PC-9 (cell line): ENCODE data around the gene LRP2. TPM values are rescaled to one million over a fixed set of nuclear protein-coding genes. Genes with fewer than 3 reads are reported as not detected.

Source experiments
- BruUV-seq: library from RNA; stranded (reverse); fragments of 400-500 nt; replicated peaks from 2 replicates; lab custom pipeline; 2021; lab: Mats Ljungman, UMichigan
- CTCF ChIA-PET: fragments of 300-600 bp; sonication (Branson Sonifier 250); formaldehyde crosslinking; loops from one replicate; lab custom pipeline; 2022; ENCODE audit warnings: antibody characterized with exemption; lab: Charles Lee
- POLR2A ChIA-PET: fragments of 300-600 bp; sonication (Branson Sonifier 250); formaldehyde crosslinking; loops from one replicate; lab custom pipeline; 2022; ENCODE audit warnings: antibody characterized with exemption; ENCODE audit not compliant: unreplicated experiment; lab: Charles Lee
- DNase-seq, 2 experiments: peaks; one replicate each; pipeline versions ENCODE4 v3.0.0 to v3.0.0-alpha.2; 2015 to 2022; ENCODE audit warnings: mixed read lengths in 1 of 2
- H2AFZ ChIP-seq: fragments of 200-600 bp; sonication (generic); 2 replicates; pipeline ENCODE4 v1.8.1; 2017; ENCODE audit warnings: antibody characterized with exemption
- H3F3A ChIP-seq: fragments of 200-600 bp; sonication (generic); 2 replicates; pipeline ENCODE4 v1.8.1; 2017; ENCODE audit warnings: antibody characterized with exemption, mild to moderate bottlenecking, low read depth; ENCODE audit not compliant: insufficient read depth
- H3K27ac ChIP-seq: fragments of 200-600 bp; sonication (generic); 2 replicates; pipeline ENCODE4 v1.6.1; 2016; ENCODE audit warnings: mixed run types
- H3K27me3 ChIP-seq: fragments of 200-600 bp; sonication (generic); 2 replicates; pipeline ENCODE4 v1.6.1; 2016; ENCODE audit warnings: low read depth, mixed run types; ENCODE audit not compliant: insufficient read depth
- H3K36me3 ChIP-seq: fragments of 200-600 bp; sonication (generic); 2 replicates; pipeline ENCODE4 v1.6.1; 2016; ENCODE audit warnings: low read depth, mixed run types
- H3K4me1 ChIP-seq: fragments of 200-600 bp; sonication (generic); replicated peaks from 2 replicates; pipeline ENCODE4 v1.6.1; 2016; ENCODE audit warnings: mixed run types; ENCODE audit not compliant: insufficient read depth
- H3K4me2 ChIP-seq: fragments of 200-600 bp; sonication (generic); 2 replicates; pipeline ENCODE4 v1.6.1; 2017; ENCODE audit warnings: mixed run types
- H3K4me3 ChIP-seq: fragments of 200-600 bp; sonication (generic); 2 replicates; pipeline ENCODE4 v1.6.1; 2016; ENCODE audit warnings: mixed run types
- H3K79me2 ChIP-seq: fragments of 200-600 bp; sonication (generic); 2 replicates; pipeline ENCODE4 v1.6.1; 2017; ENCODE audit warnings: low read depth, mixed run types
- H3K9me2 ChIP-seq: fragments of 200-600 bp; sonication (generic); 2 replicates; pipeline ENCODE4 v1.8.1; 2017; ENCODE audit warnings: mild to moderate bottlenecking; ENCODE audit not compliant: insufficient read depth
- H3K9me3 ChIP-seq: fragments of 200-600 bp; sonication (generic); 2 replicates; pipeline ENCODE4 v1.8.1; 2016; ENCODE audit warnings: low read depth; ENCODE audit not compliant: insufficient read depth
- H4K20me1 ChIP-seq: fragments of 200-600 bp; sonication (generic); 2 replicates; pipeline ENCODE4 v1.8.1; 2017; ENCODE audit not compliant: insufficient read depth
- EZH2 ChIP-seq: fragments of 200-600 bp; sonication (generic); IDR thresholded peaks from 2 replicates; pipeline ENCODE4 v1.8.0; 2017; ENCODE audit warnings: antibody characterized with exemption, low read depth
- intact Hi-C: fragments of 100-400 bp; cut with micrococcal nuclease; formaldehyde crosslinking; loops from one replicate; pipeline ENCODE4 v1.10.0; 2022; ENCODE audit not compliant: unreplicated experiment
- total RNA-seq: library from RNA; stranded (reverse); gene quantifications from 2 replicates; pipeline ENCODE4 v1.2.3, GENCODE V29; 2021
- TF ChIP-seq, protein P1 (sequence below): fragments of 200-600 bp; sonication (generic); conservative IDR thresholded peaks from 2 replicates; pipeline ENCODE4 v1.6.1; 2017; ENCODE audit warnings: mixed run types, antibody characterized with exemption, mild to moderate bottlenecking, moderate library complexity

The LRP2 gene
- total RNA-seq, 1 experiment from 2014 or later, result not detected

DNA sequence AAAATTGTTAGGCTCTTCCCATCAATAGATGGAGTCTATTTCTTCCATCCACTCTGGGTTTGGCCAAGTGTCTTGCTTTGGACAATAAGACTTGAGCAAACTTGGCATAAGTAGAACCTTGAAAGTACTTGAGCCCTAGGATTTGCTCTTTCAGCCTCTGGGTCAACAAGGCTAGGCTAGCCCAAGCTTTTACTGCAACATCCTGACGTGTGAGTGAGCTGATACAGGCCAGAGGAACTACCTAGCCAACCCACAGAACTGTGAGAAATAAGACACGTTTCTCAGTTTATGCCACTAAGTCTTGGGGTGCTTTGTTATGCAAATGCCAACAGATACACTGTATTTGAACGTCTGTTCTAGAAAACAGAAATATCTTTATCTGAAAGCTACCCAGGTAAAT, 71.9 kb downstream of the LRP2 start:
- Histone ChIP-seq H3K4me3 (no peak overlapping the region), H3K4me1 (no peaks in the 10 kb centered on the region), H3K27me3 (no peaks in the 10 kb centered on the region), H3F3A (no peaks in the 10 kb centered on the region), H3K9me3 (no peaks in the 10 kb centered on the region), H4K20me1 (no peaks in the 10 kb centered on the region), H3K27ac (no peak overlapping the region), H3K4me2 (no peak overlapping the region), H2AFZ (no peak overlapping the region), H3K36me3 (no peaks in the 10 kb centered on the region), H3K9me2 (no peaks in the 10 kb centered on the region), H3K79me2 (no peaks in the 10 kb centered on the region)
- no peak for DNase-seq
- BruUV-seq, result no TSS peak
- TF ChIP-seq, protein P1, sequence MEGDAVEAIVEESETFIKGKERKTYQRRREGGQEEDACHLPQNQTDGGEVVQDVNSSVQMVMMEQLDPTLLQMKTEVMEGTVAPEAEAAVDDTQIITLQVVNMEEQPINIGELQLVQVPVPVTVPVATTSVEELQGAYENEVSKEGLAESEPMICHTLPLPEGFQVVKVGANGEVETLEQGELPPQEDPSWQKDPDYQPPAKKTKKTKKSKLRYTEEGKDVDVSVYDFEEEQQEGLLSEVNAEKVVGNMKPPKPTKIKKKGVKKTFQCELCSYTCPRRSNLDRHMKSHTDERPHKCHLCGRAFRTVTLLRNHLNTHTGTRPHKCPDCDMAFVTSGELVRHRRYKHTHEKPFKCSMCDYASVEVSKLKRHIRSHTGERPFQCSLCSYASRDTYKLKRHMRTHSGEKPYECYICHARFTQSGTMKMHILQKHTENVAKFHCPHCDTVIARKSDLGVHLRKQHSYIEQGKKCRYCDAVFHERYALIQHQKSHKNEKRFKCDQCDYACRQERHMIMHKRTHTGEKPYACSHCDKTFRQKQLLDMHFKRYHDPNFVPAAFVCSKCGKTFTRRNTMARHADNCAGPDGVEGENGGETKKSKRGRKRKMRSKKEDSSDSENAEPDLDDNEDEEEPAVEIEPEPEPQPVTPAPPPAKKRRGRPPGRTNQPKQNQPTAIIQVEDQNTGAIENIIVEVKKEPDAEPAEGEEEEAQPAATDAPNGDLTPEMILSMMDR, result no peak
- no peak for TF ChIP-seq EZH2
- ChIA-PET POLR2A (no interaction called here), CTCF (no interaction called here)
- intact Hi-C loops, result no loop called here

DNA sequence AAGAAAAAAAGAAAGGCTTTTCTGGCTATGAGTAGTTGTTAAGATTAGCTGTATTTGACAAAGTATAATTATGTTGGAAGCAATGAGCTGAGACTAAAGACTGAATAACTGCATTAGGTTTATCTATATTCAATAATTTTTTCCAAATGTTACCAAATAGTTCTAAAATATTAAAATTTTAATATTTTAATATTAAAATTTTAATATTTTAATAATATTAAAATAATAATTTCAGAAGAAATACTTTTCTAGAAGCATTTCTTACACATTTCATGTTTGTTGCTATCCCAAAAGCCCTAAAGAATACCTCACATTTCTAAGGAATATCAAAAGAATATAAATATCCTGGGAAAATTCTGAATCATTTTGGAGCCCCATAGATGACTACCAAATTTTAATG, 74.7 kb downstream of the LRP2 start:
- Histone ChIP-seq H3K27ac (no peak overlapping the region), H3K27me3 (no peaks in the 10 kb centered on the region), H3K9me2 (no peaks in the 10 kb centered on the region), H3K4me1 (no peaks in the 10 kb centered on the region), H4K20me1 (no peaks in the 10 kb centered on the region), H3F3A (no peaks in the 10 kb centered on the region), H3K36me3 (no peaks in the 10 kb centered on the region), H3K4me2 (no peak overlapping the region), H3K79me2 (no peaks in the 10 kb centered on the region), H3K9me3 (no peaks in the 10 kb centered on the region), H2AFZ (no peak overlapping the region), H3K4me3 (no peak overlapping the region)
- TF ChIP-seq, protein P1, result no peak
- TF ChIP-seq EZH2, result no peak
- intact Hi-C loops, result no loop called here
- no peak for DNase-seq
- no TSS peak for BruUV-seq
- ChIA-PET POLR2A (no interaction called here), CTCF (no interaction called here)

DNA sequence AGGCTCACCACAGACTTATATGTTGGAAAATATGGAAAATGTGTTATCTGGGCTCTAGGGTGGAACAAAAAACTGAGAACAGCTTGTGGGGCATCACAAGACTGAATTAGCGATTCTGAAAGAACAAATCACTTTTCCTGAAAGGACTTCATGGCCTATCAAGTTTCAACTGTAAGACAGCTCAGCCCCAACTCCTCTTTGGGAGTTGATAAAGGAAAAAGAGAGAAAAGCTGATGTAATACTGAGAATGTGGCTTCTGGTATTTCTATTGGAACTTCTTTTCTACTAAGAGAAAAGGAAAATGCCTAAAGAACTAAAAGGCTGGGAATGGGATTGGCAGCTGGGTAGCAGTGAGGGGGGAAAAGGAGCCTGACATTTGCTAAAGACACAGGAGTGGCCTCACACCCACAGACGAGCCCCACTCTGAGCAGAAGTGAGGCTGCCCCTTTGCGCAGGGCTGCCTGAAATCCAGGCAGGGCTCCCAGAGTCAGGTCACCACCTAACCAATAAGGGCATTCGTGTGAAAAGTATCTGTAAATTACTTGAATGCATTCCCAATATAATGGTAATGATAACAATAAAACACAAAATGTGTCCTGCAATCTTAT, 75.6 kb downstream of the LRP2 start:
- no peak for DNase-seq
- no peaks in the 10 kb centered on the region for H3K27me3 ChIP-seq
- H2AFZ ChIP-seq, result no peak overlapping the region
- no peaks in the 10 kb centered on the region for H3K4me1 ChIP-seq
- no peak overlapping the region for H3K4me3 ChIP-seq
- no peaks in the 10 kb centered on the region for H3K79me2 ChIP-seq
- intact Hi-C loops, result no loop called here
- no peaks in the 10 kb centered on the region for H3K36me3 ChIP-seq
- no peaks in the 10 kb centered on the region for H3K9me2 ChIP-seq
- no peak overlapping the region for H3K27ac ChIP-seq
- no peaks in the 10 kb centered on the region for H4K20me1 ChIP-seq
- TF ChIP-seq, protein P1, result no peak
- no peak for TF ChIP-seq EZH2
- BruUV-seq, result no TSS peak
- H3K4me2 ChIP-seq, result no peak overlapping the region
- ChIA-PET POLR2A (no interaction called here), CTCF (no interaction called here)
- H3K9me3 ChIP-seq, result no peaks in the 10 kb centered on the region
- no peaks in the 10 kb centered on the region for H3F3A ChIP-seq
